HUES6 (cell line): Measurements from ENCODE around the gene CACNA2D2.

Source experiments
- H3K27ac ChIP-seq: 2 replicates; pipeline ENCODE4 v1.7.0; 2013; ENCODE audit warnings: low read depth, mild to moderate bottlenecking, low read length, inconsistent platforms
- H3K27me3 ChIP-seq: 2 replicates; pipeline ENCODE4 v1.6.1; 2013; ENCODE audit warnings: low read length; ENCODE audit not compliant: control insufficient read depth, insufficient read depth
- H3K36me3 ChIP-seq: 2 replicates; pipeline ENCODE4 v1.6.1; 2013; ENCODE audit warnings: low read length; ENCODE audit not compliant: control insufficient read depth, insufficient read depth
- H3K4me1 ChIP-seq: 2 replicates; pipeline ENCODE4 v1.6.1; 2013; ENCODE audit warnings: low read length; ENCODE audit not compliant: control insufficient read depth, insufficient read depth
- H3K4me3 ChIP-seq: 2 replicates; pipeline ENCODE4 v1.5.1; 2013; ENCODE audit warnings: low read depth, low read length
- H3K9ac ChIP-seq: one replicate; pipeline ENCODE4 v1.6.1; 2013; ENCODE audit warnings: mild to moderate bottlenecking, low read length
- H3K9me3 ChIP-seq: 2 replicates; pipeline ENCODE4 v1.6.1; 2013; ENCODE audit warnings: low read depth, low read length; ENCODE audit not compliant: control insufficient read depth, insufficient read depth

The CACNA2D2 gene

DNA sequence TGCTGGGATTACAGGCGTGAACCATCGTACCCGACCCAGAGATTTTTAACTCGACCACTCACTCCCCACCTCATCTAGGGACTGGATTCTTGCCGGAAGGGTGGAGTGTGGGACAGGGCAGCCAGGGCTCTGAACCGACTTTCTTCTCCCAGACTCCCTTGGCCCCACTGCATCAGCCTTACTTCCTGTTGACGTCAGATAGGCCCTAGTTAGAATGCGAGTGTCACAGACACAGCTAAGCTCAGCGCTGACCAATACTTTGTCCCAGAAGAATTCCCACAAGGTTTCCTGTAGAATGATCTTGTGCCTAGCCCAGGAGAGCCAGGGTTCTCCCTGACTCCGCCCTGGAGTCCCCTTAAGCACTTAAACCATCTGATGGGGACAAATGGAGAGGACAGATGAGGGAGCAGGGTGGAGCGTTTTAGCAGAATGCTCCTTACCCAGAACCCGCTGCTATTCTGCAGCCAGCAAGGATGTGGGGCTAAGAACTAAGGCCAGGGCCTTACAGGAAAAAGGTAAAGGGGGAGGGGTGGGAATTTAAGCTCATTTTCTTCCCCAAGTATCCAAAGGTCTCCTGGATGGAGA lies 169.6 kb downstream of the CACNA2D2 start:
- peaks cover 5% of the 10 kb centered on the region for H3K27me3 ChIP-seq
- H3K36me3 ChIP-seq: peaks cover 39% of the 10 kb centered on the region
- H3K4me3 ChIP-seq: no peak overlapping the region
- H3K27ac ChIP-seq: no peak overlapping the region
- H3K4me1 ChIP-seq: peaks cover 23% of the 10 kb centered on the region
- no peaks in the 10 kb centered on the region for H3K9me3 ChIP-seq
- H3K9ac ChIP-seq: no peak overlapping the region

- peaks cover 14% of the 10 kb centered on the region for H3K4me1 ChIP-seq
- peaks cover 39% of the 10 kb centered on the region for H3K36me3 ChIP-seq
- H3K27me3 ChIP-seq: no peaks in the 10 kb centered on the region
- H3K27ac ChIP-seq: no peak overlapping the region
- H3K9ac ChIP-seq: no peak overlapping the region
- H3K9me3 ChIP-seq: no peaks in the 10 kb centered on the region
- H3K4me3 ChIP-seq: no peak overlapping the region
Observed at GRCh38 chr3:50331364-50331907, 172.0 kb downstream of the CACNA2D2 start.

- Histone ChIP-seq H3K27me3 (no peaks in the 10 kb centered on the region), H3K36me3 (peaks cover 50% of the 10 kb centered on the region), H3K4me1 (peaks cover 7% of the 10 kb centered on the region; the same call in 1 of the 2 replicates)
Observed at GRCh38 chr3:50330330-50330729, 173.1 kb downstream of the CACNA2D2 start.

GRCh38 chr3:50327943-50328691 lies 175.3 kb downstream of the CACNA2D2 start, which contains the start of gene TUSC2:
Gene TUSC2 (minus strand): TSS chr3:50328223. CDS start chr3:50328099, 124 bp downstream.
- Histone ChIP-seq H3K27me3 (no peaks in the 10 kb centered on the region), H3K4me3 (peak within 1 kb of the TSS; percentile 84), H3K9me3 (no peaks in the 10 kb centered on the region), H3K4me1 (peaks cover 12% of the 10 kb centered on the region), H3K9ac (peak within 1 kb of the TSS; percentile 77), H3K27ac (peak within 1 kb of the TSS; percentile 3; the same call in 1 of the 2 replicates), H3K36me3 (peaks cover 44% of the 10 kb centered on the region)

More at GRCh38 chr3:50330330-50330729, 173.1 kb downstream of the CACNA2D2 start:
- Histone ChIP-seq H3K9ac (no peak overlapping the region), H3K4me3 (no peak overlapping the region), H3K9me3 (no peaks in the 10 kb centered on the region), H3K27ac (no peak overlapping the region)

DNA sequence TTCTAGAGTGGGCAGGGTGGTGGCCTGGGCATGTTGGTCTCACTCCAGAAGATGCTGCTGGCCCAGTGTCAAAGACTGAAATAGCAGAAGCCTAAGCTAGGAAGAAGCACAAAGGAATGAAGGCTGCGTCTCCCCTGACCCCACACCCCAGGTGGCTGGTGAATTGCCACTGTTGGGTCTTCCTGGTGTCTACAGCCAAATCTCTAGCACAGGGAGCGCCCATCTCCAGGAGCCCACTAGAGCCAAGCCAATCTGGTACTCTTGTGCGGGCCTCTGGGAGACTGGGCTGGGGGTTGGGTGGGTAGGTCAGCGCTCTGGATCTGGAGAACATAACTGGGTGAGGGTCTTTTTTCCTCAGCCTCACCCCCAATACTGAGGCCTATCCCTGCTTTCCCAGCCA lies 176.3 kb downstream of the CACNA2D2 start:
- H3K9me3 ChIP-seq: no peaks in the 10 kb centered on the region
- no peaks in the 10 kb centered on the region for H3K27me3 ChIP-seq
- H3K36me3 ChIP-seq: peaks cover 40% of the 10 kb centered on the region
- H3K27ac ChIP-seq: no peak overlapping the region
- H3K4me1 ChIP-seq: peaks cover 20% of the 10 kb centered on the region
- peak overlapping the region; percentile 77 for H3K9ac ChIP-seq
- H3K4me3 ChIP-seq: peak overlapping the region; percentile 84

- Histone ChIP-seq H3K36me3 (peaks cover 31% of the 10 kb centered on the region), H3K27me3 (no peaks in the 10 kb centered on the region), H3K9ac (no peak overlapping the region), H3K4me3 (no peak overlapping the region), H3K9me3 (no peaks in the 10 kb centered on the region), H3K4me1 (peaks cover 20% of the 10 kb centered on the region), H3K27ac (no peak overlapping the region)
Observed at GRCh38 chr3:50326182-50326541, 177.3 kb downstream of the CACNA2D2 start.

GRCh38 chr3:50325497-50326181 lies 177.8 kb downstream of the CACNA2D2 start:
- H3K4me3 ChIP-seq: no peak overlapping the region
- H3K36me3 ChIP-seq: peaks cover 26% of the 10 kb centered on the region
- H3K27ac ChIP-seq: no peak overlapping the region
- no peaks in the 10 kb centered on the region for H3K27me3 ChIP-seq
- no peaks in the 10 kb centered on the region for H3K9me3 ChIP-seq
- no peak overlapping the region for H3K9ac ChIP-seq
- H3K4me1 ChIP-seq: peaks cover 20% of the 10 kb centered on the region

- Histone ChIP-seq H3K9ac (no peak overlapping the region), H3K9me3 (no peaks in the 10 kb centered on the region), H3K4me1 (peaks cover 25% of the 10 kb centered on the region), H3K27ac (no peak overlapping the region), H3K36me3 (peaks cover 21% of the 10 kb centered on the region), H3K27me3 (no peaks in the 10 kb centered on the region), H3K4me3 (no peak overlapping the region)
Observed at GRCh38 chr3:50325113-50325480, 178.3 kb downstream of the CACNA2D2 start.

DNA sequence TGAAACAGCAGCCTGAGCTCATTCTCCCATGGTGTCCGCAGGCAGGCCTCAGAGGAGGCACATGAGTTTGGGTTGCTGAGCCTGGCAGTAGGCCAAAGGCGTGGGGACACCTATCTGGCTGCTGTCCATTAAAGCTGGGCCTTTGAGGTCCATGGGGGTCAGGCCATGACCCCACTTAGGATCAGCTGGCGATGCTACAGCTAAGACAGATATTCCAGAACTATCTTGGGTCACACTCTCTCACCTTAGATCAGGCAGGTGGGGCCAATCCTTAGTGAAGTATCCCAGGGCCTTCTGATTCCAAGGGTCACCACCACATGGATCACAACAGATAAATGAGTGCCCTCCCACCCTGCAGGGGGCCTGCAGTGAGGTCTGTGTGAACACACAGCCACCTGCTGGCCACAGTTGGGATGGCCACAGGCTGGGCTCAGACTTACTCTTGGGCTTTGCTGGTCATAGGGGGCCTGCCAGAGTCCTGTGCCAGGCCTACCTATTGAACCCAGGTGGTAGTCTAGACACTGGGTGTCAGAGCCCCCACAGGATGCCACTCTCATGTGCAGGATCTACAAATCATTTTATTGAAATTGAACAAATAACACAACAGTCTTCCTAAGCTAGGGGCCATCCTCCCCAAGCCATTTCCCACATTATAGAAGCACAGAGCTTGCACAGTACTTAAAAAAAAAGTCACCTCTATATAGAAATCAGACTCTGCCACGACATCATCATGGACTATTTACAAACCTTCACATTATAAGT lies 178.9 kb downstream of the CACNA2D2 start:
- no peak overlapping the region for H3K27ac ChIP-seq
- no peaks in the 10 kb centered on the region for H3K27me3 ChIP-seq
- H3K9ac ChIP-seq: no peak overlapping the region
- H3K4me3 ChIP-seq: no peak overlapping the region
- peaks cover 21% of the 10 kb centered on the region for H3K36me3 ChIP-seq
- H3K4me1 ChIP-seq: peaks cover 31% of the 10 kb centered on the region
- H3K9me3 ChIP-seq: no peaks in the 10 kb centered on the region

DNA sequence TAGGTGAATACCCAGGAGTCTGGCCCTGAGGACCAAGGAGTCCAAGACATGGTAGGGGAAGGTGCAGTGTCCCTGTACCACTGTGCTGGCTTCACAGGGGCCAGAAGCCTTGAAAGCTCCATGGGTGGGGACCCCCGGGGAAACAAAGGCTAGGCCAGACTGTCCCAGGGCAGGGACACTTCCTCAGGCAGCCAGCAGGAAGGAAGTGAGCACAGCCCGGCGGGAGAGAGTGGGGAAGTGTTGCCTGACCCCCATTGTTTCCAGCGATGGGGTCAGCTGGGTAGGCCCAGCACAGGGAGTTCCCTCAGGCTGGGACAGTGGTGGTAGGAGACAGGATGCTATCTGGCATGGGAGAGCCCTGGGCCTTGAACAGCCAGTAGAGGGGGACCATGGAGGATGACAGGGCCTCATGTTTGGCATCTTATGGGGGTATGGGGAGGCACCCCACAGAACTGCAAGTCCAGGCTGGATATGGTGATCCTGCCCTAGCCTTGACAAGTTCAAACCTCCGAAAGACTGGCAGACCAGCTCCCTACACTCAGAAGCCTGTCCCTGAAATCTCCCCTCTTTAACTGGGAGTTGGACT lies 179.7 kb downstream of the CACNA2D2 start:
- Histone ChIP-seq H3K27ac (no peak overlapping the region), H3K4me3 (no peak overlapping the region), H3K27me3 (no peaks in the 10 kb centered on the region), H3K9me3 (no peaks in the 10 kb centered on the region), H3K4me1 (peaks cover 32% of the 10 kb centered on the region), H3K36me3 (peaks cover 26% of the 10 kb centered on the region), H3K9ac (no peak overlapping the region)
